ENCODE measurements around the gene TENM4.

DNA sequence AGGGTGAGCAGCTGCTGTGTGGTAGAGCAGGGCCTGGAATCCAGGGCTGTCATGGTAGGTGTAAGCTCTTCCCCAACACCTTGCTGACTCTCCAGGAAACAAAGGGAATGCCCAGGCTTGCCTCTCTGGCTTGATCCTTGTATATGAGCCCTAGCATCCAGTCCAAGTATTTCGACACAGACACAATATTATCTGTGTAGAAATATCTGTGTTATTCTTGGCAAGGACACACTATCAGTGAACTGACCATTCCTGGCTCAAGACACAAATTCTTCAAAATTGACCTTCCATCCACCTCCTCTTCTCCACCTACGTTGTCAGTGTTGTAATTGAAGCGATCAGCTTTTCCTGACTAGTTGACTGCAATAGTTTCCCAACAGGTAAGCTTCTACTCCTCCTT is 554.2 kb downstream of the TENM4 start:
- TF ChIP-seq POLR2A (IDR thresholded peaks at IDR 0.05) = no peak
- no peak for TF ChIP-seq CTCF (IDR thresholded peaks at IDR 0.05)
